ENCODE results near the gene THAP4. TPM values are rescaled to one million over a fixed set of nuclear protein-coding genes. Genes with fewer than 3 reads are reported as not detected.

Gene THAP4, protein sequence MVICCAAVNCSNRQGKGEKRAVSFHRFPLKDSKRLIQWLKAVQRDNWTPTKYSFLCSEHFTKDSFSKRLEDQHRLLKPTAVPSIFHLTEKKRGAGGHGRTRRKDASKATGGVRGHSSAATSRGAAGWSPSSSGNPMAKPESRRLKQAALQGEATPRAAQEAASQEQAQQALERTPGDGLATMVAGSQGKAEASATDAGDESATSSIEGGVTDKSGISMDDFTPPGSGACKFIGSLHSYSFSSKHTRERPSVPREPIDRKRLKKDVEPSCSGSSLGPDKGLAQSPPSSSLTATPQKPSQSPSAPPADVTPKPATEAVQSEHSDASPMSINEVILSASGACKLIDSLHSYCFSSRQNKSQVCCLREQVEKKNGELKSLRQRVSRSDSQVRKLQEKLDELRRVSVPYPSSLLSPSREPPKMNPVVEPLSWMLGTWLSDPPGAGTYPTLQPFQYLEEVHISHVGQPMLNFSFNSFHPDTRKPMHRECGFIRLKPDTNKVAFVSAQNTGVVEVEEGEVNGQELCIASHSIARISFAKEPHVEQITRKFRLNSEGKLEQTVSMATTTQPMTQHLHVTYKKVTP
- total RNA-seq = 55.8 and 61.0 TPM in 2 replicates
- long read RNA-seq, transcript THAP4-204 (6 exons, 2,367 nt) = major isoform, 6 of 7 reads
- long read RNA-seq, partial matches to known transcripts = 1 of 7 reads
- long read RNA-seq, other reads (novel, unspliced or antisense) = 0 of 7 reads

DNA sequence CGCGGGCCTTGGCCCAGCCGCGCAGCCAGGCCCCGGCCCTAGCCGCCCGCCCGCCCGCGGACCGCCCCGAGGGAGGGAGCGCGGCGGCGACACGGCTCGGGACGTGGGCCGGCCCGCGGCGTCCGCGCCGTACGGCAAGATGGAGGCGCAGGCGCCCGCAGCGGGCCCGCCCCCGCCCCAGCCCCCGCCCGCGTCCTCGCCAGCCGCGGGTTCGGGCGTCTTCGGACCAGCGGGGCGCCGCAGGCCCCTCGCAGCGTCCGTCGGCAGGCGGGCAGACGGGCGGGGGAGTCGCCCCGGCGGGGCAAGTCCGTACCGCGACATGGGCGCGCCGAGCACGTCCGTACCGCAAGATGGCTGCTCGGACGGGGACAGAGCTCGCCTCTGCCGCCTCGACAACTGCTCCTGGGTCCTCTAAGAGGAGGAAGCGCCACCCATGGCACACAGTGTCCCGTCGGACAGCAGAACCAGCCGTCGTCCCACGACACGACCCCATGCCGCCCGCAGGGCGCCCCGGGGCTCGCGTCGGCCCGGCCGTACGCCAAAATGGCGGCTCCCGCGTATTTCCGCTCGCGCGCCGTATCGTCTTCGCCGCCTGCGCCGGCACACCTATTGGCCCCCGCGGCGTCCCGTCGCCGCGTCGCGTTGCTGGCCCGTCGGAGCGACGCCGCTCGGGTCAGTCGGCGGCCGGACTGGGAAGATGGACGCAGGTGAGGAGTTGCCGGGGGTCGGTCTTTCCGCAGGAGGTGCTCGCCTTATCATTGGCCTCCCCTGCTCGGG lies at the start of gene THAP4, which contains the start of gene ATG4B:
Gene THAP4 (minus strand): TSS at position 141 of the 777 bp plus-strand sequence. CDS start 141 bp downstream, outside the sequence.
Gene ATG4B (plus strand): TSS at position 676 of the 777 bp plus-strand sequence. CDS start 22 bp downstream, at position 698.
- H3K4me3 Mint-ChIP-seq (ENCODE audit: low read depth) = peak within 1 kb of the TSS; percentile 82
- DNase-seq (ENCODE audit: low spot score, unreplicated experiment) = peak; percentile 68
- peaks cover 24% of the 10 kb centered on the region for H3K4me1 Mint-ChIP-seq (ENCODE audit: low read depth)
- H3K36me3 Mint-ChIP-seq (ENCODE audit: insufficient read depth) = peaks cover 6% of the 10 kb centered on the region
- no peaks in the 10 kb centered on the region for H3K9me3 Mint-ChIP-seq (ENCODE audit: low read depth)
- peak within 1 kb of the TSS; percentile 90 for H3K27ac Mint-ChIP-seq
- TF ChIP-seq, protein P1, sequence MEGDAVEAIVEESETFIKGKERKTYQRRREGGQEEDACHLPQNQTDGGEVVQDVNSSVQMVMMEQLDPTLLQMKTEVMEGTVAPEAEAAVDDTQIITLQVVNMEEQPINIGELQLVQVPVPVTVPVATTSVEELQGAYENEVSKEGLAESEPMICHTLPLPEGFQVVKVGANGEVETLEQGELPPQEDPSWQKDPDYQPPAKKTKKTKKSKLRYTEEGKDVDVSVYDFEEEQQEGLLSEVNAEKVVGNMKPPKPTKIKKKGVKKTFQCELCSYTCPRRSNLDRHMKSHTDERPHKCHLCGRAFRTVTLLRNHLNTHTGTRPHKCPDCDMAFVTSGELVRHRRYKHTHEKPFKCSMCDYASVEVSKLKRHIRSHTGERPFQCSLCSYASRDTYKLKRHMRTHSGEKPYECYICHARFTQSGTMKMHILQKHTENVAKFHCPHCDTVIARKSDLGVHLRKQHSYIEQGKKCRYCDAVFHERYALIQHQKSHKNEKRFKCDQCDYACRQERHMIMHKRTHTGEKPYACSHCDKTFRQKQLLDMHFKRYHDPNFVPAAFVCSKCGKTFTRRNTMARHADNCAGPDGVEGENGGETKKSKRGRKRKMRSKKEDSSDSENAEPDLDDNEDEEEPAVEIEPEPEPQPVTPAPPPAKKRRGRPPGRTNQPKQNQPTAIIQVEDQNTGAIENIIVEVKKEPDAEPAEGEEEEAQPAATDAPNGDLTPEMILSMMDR (IDR thresholded peaks at IDR 0.05; ENCODE audit: unreplicated experiment) = no peak
- no peaks in the 10 kb centered on the region for H3K27me3 Mint-ChIP-seq

- TF ChIP-seq, protein P1 (IDR thresholded peaks at IDR 0.05; ENCODE audit: unreplicated experiment) = no peak
- H3K27ac Mint-ChIP-seq = peak overlapping the region; percentile 82
- DNase-seq (ENCODE audit: low spot score, unreplicated experiment) = no peak
- no peaks in the 10 kb centered on the region for H3K9me3 Mint-ChIP-seq (ENCODE audit: low read depth)
- H3K27me3 Mint-ChIP-seq = no peaks in the 10 kb centered on the region
- peak overlapping the region; percentile 86 for H3K4me3 Mint-ChIP-seq (ENCODE audit: low read depth)
- peaks cover 3% of the 10 kb centered on the region for H3K36me3 Mint-ChIP-seq (ENCODE audit: insufficient read depth)
- peaks cover 8% of the 10 kb centered on the region for H3K4me1 Mint-ChIP-seq (ENCODE audit: low read depth)
Measured at GRCh38 chr2:241686324-241686649, 49.3 kb upstream of the THAP4 start.

GRCh38 chr2:241680827-241681599 lies 44.1 kb upstream of the THAP4 start:
- DNase-seq (ENCODE audit: low spot score, unreplicated experiment) = no peak
- Mint-ChIP-seq H3K4me1 (ENCODE audit: low read depth) (peaks cover 4% of the 10 kb centered on the region), H3K27me3 (no peaks in the 10 kb centered on the region), H3K4me3 (ENCODE audit: low read depth) (no peak overlapping the region), H3K9me3 (ENCODE audit: low read depth) (no peaks in the 10 kb centered on the region), H3K27ac (peak overlapping the region; percentile 55), H3K36me3 (ENCODE audit: insufficient read depth) (peaks cover 12% of the 10 kb centered on the region)
- TF ChIP-seq, protein P1 (IDR thresholded peaks at IDR 0.05; ENCODE audit: unreplicated experiment) = no peak

DNA sequence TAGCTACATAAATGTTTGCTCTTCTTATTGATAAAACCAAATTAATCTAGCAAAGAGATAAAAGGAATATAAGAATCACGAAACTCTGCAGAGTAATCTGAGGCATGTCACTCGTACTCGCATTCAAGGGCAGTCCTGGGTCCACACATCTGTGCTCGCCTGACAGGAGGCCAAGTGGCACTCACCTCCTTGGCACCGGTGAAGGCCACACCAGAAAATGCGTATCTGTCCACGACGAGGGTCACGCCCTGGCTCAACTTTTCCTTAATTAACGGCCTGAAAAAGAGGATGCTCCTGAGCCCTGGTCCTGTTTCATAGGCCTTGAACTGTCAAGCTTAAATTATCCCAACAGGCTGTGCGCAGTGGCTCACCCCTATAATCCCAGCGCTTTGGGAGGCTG lies 43.1 kb upstream of the THAP4 start:
- Mint-ChIP-seq H3K27me3 (no peaks in the 10 kb centered on the region), H3K36me3 (ENCODE audit: insufficient read depth) (peaks cover 12% of the 10 kb centered on the region), H3K4me1 (ENCODE audit: low read depth) (no peaks in the 10 kb centered on the region), H3K4me3 (ENCODE audit: low read depth) (no peak overlapping the region), H3K9me3 (ENCODE audit: low read depth) (no peaks in the 10 kb centered on the region), H3K27ac (peak overlapping the region; percentile 55)
- DNase-seq (ENCODE audit: low spot score, unreplicated experiment) = no peak
- TF ChIP-seq, protein P1 (IDR thresholded peaks at IDR 0.05; ENCODE audit: unreplicated experiment) = no peak
